GM18861 (cell line): ENCODE data around the gene VPS51.
"Not testable (repeated sequence)": the region's sequence is repeated elsewhere in the genome, so short reads cannot be mapped to it uniquely, and the experiment has no call there.

Experiments
- ATAC-seq: cut with Tn5 transposase; IDR thresholded peaks from one replicate; pipeline ENCODE4 v1.9.1; 2021; ENCODE audit not compliant: unreplicated experiment

VPS51 gene

GRCh38 chr11:65132238-65132987, 36.4 kb downstream of the VPS51 start:
- ATAC-seq: peak; percentile 35

- ATAC-seq: no peak
Measured at GRCh38 chr11:65132988-65133700, 37.1 kb downstream of the VPS51 start.

- no peak for ATAC-seq
Measured at GRCh38 chr11:65133724-65134123, 37.7 kb downstream of the VPS51 start.

- peak; percentile 40 for ATAC-seq
Measured at GRCh38 chr11:65134240-65134951, 38.4 kb downstream of the VPS51 start, which contains the start of gene SYVN1. SYVN1 (minus strand) TSS chr11:65134519; CDS start chr11:65133601, 918 bp downstream.

GRCh38 chr11:65134952-65135632, 39.1 kb downstream of the VPS51 start:
- ATAC-seq: peak; percentile 60

GRCh38 chr11:65135633-65136145, 39.7 kb downstream of the VPS51 start:
- ATAC-seq: no peak

GRCh38 chr11:65136515-65137096, 40.6 kb downstream of the VPS51 start:
- no peak for ATAC-seq

- ATAC-seq: no peak
Measured at GRCh38 chr11:65141896-65142494, 46.0 kb downstream of the VPS51 start.

GRCh38 chr11:65147352-65148075, 51.5 kb downstream of the VPS51 start:
- no peak for ATAC-seq

GRCh38 chr11:65148657-65149056, 52.6 kb downstream of the VPS51 start:
- no peak for ATAC-seq

- not testable (repeated sequence) for ATAC-seq
Measured at GRCh38 chr11:65150131-65150508, 54.1 kb downstream of the VPS51 start.

- ATAC-seq: no peak
Measured at GRCh38 chr11:65150509-65151299, 54.7 kb downstream of the VPS51 start.

- no peak for ATAC-seq
Measured at GRCh38 chr11:65151331-65151899, 55.4 kb downstream of the VPS51 start.

- ATAC-seq: no peak
Measured at GRCh38 chr11:65152122-65152521, 56.1 kb downstream of the VPS51 start.

GRCh38 chr11:65156256-65156655, 60.2 kb downstream of the VPS51 start:
- no peak for ATAC-seq

GRCh38 chr11:65156926-65157325, 60.9 kb downstream of the VPS51 start:
- ATAC-seq: no peak

GRCh38 chr11:65157336-65157735, 61.3 kb downstream of the VPS51 start:
- ATAC-seq: no peak

- peak; percentile 94 for ATAC-seq
Measured at GRCh38 chr11:65159012-65159411, 63.0 kb downstream of the VPS51 start.
